GM04504 (cell line): Measurements from ENCODE around the gene HEATR3.

Experiments
- DNase-seq: peaks from one replicate; pipeline ENCODE4 v3.0.0-alpha.2; 2012; ENCODE audit warnings: low read depth

HEATR3 gene, protein sequence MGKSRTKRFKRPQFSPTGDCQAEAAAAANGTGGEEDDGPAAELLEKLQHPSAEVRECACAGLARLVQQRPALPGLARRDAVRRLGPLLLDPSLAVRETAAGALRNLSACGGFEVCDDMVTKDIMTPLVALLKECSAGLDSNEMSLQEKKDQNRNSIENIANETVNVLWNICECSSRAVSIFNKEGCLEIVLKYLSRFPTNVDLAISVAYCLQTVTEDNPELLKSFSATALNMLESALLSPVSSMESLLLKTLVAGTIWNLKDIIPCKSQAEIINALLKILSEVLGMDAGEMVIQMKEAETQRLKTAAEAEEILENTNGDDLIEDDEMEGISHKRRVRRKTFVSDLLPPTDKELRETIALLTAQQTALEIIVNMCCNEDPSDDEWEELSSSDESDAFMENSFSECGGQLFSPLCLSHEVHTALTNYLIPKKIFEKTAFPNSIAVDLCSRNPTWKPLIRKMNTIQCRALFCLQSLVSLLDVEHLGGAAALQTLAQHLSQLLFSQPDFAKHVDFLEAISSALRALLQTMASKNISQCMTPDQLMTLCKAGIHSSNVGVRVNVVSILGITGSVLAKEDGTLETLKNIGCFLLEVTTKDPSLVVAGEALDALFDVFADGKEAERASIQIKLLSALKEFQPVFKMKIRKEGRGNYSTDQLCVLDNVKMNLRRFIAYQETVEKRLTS

GRCh38 chr16:50065624-50066481 is at the start of gene HEATR3:
TSS of gene HEATR3 (plus strand) at chr16:50065970. CDS start at chr16:50066132, 162 bp downstream.
- peak; percentile 83 for DNase-seq

GRCh38 chr16:50017553-50017952 is 48.2 kb upstream of the HEATR3 start:
- DNase-seq = no peak

DNA sequence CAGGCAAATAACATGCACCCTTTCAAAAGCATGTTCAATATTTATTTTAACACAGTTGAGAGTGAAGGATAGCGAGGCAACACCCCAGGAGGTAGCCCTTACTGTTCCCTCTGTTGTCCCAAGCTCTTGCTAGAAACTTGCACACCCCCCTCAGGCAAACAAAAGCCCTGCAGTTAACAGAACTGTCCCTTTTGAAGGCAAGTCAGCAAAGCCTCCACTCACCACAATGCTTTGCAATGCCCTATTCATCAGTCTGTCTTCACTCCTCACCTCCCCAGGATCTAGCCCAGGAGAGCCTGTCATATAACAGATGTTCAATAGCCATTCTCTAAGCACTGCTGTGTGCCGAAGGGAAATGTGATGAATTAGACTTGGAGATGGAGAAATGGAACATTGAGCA is 44.2 kb upstream of the HEATR3 start:
- no peak for DNase-seq

- no peak for DNase-seq
These were observed 42.1 kb upstream of the HEATR3 start for GRCh38 chr16:50023641-50024040.

GRCh38 chr16:50024207-50024606 is 41.6 kb upstream of the HEATR3 start:
- DNase-seq = no peak

DNA sequence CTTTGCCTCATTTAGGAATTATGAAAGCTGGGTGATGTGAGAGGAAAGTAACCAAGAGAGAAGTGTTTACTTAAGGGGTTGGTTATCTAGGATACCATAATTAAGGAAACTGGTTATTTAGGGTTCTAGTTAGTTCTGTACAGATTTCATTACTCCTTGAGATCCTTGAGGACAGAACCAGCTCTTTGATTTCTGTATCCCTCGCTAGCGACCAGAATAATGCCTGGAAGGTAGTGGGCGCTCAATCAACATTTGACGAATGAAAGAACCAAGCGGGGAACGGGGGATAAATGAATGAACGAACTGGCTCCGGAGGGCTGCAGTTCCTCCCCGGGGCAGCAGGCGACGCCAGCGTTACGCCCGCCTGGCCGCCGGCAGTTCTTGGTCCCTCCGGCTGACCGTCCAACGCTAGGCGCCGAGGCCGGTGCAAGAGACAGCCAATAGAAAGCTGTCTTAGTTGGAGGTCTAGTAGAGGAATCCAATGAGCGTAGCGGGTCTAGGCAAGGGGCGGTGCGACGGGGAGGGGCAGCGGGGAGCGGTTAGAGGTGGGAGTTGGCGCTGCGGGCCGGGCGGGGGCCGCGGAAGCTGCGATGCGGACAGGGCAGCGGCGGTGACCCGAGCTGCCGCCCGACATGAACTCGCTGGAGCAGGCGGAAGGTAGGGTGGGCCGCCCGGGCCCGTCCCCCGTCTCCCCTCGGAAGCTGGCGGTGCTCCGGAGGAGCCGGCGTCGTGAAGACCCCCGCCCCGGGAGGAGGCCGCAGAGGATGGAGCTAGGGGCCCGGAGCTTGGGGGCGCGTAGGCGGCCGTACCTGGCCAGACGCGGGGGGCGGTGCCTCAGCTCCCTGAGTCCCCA is 40.9 kb upstream of the HEATR3 start, which contains the start of gene CNEP1R1:
Gene CNEP1R1 (plus strand): TSS at position 542 of the 853 bp plus-strand sequence. CDS start 91 bp downstream, at position 633.
- DNase-seq = peak; percentile 92

DNA sequence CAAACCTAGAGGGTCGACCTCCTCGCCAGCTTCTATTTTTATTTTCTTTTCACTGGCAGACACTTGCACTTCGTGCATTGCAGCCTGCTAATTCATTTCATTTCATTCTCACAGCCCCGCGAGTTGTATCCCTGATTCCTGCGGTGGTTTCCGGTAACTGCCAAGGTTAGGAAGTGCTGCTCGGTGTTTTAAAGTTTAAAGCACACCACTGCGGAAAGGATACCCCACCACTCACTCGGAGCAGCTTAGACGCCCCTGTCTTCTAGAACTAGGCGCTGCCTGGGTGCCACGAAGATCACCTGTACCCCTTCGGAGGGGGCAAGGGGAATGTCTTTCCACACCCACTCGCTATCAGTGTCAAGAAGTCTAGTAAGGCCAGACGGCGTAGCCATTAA is 40.2 kb upstream of the HEATR3 start:
- DNase-seq = no peak

DNA sequence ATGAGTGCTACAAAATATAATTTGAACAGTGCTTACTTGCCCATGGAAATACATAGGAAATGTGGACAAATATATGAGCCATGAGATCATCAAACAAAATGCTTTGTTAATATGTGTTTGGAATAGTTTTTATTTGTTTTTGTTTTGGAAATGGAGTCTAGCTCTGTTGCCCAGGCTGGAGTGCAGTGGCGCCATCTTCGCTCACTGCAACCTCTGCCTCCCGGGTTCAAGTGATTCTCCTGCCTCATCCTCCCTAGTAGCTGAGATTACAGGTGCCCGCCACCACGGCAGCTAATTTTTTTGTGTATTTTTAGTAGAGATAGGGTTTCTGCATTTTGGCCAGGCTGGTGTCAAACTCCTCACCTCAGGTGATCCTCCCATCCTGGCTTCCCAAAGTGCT is 37.9 kb upstream of the HEATR3 start:
- DNase-seq = no peak

DNA sequence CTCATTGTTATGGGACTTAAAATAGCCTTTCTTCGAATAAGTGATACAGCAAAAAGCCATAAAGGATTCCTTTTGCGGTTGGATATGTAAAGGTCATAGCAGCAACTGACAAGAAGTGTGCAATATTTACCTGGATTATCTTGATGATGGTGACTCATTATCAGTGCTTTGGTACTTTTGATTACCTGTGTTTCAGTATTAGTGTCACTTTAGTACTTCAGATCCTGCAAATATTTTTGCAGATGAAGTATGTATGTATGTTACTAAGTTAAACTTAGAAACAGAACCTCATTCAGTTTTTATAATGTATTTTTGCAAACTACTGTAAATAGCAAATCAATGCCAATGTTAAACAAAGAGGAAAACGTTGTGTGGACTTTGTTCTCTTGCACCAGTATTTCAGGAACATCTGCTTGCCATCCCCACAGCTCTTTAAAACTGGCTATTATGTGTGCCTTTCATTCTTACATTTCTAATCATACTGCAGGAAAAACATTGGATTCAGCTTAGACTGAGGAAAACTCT is 30.2 kb upstream of the HEATR3 start:
- no peak for DNase-seq

GRCh38 chr16:50036426-50036825 is 29.3 kb upstream of the HEATR3 start:
- DNase-seq = no peak

- DNase-seq = no peak
These were observed 28.0 kb upstream of the HEATR3 start for GRCh38 chr16:50037662-50038220.

DNA sequence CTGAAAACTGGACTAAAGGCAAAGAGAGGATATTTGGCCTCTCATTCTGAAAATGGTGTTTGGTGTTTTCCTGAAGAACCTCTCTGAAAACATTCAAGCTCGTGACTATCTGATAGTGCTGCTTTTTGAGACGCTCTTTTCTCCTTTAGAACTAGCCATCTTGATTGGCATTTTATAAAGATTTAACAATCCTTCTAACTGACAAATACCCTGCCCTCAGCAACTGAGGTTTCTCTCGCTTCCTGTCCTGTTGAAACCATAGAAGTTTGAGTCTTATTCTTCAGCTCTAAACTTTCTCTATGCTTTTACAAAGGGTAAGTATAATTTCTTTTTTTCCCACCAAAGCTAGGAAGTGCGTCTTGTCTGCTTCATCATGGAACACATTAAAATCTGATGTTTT is 27.5 kb upstream of the HEATR3 start:
- DNase-seq = no peak

DNA sequence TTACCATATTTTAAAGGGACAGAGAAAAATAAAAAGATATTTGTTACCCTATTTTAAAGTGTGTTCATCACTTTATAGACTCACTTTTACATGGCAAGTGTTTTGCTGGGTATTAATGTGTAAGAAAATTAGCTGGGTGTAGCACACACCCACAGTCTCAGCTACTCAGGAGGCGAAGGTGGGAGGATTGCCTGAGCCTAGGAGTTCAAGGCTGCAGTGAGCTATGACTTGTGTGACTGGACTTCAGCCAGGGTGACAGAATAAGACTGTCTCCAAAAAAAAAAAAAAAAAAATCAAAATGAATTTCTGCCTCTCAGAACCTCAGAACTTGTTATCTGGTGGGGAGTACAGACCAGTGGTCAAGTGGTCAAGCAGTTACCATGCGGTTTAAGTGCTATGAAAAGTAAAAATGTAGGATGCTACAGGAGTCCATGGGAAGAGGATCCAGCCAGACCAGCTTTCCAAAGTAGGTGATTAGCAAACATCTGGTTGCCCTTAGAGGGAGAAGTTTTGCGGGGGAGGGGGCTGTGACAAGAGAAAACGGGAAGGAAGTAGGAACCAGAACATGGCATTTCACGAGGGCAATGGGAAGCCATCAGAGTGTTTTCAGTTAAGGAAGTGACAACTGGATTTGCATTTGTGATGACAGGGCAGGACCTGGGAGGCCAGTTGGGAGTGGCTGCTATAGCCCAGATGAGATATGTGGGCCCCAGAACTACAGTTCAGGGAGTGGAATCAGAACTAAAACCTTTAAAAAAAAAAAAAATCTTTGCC is 26.8 kb upstream of the HEATR3 start:
- no peak for DNase-seq

- no peak for DNase-seq
These were observed 25.8 kb upstream of the HEATR3 start for GRCh38 chr16:50040018-50040417.

- no peak for DNase-seq
These were observed 25.1 kb upstream of the HEATR3 start for GRCh38 chr16:50040710-50041109.

DNA sequence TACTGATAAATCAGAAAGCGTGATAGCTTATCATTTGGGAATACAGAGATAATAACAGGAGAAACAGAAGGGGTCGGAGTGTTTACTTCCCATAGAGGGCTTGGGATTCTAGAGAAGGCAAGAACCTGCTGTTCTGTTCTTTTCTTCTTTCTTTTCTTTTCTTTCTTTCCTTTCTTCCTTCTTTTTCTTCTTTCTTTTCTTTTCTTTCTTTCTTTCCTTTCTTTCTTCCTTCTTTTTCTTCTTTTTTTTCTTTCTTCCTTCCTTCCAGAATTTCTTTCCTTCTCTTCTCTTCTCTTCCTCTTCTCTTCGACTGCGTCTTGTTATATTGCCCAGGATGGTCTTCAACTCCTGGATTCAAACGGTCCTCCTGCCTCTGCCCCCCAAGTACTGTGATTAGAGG is 22.4 kb upstream of the HEATR3 start:
- no peak for DNase-seq

GRCh38 chr16:50045412-50045811 is 20.4 kb upstream of the HEATR3 start:
- no peak for DNase-seq

DNA sequence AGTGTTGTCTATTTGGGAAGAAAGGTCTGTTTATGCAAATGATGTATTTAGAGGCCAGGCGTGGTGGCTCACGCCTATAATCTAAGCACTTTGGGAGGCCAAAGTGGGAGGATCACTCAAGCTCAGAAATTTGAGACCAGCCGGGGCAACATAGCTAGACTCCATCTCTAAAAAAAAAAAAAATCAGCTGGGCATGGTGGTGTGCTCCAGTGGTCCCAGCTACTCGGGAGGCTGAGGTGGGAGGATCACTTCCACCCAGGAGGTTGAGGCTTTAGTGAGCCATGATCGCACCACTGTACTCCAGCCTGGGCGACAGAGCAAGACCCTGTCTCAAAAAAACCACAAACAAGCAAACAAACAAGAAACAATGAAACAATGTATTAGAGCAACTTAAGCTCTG is 18.9 kb upstream of the HEATR3 start:
- DNase-seq = no peak

GRCh38 chr16:50047864-50048263 is 17.9 kb upstream of the HEATR3 start:
- no peak for DNase-seq

- DNase-seq = peak; percentile 6
These were observed 15.0 kb upstream of the HEATR3 start for GRCh38 chr16:50050802-50051201.
